ENCODE measurements around the gene DHRSX. TPM values are rescaled to one million over a fixed set of nuclear protein-coding genes. Genes with fewer than 3 reads are reported as not detected.
"Not testable (repeated sequence)": the region's sequence is repeated elsewhere in the genome, so short reads cannot be mapped to it uniquely, and the experiment has no call there.

The DHRSX gene
- polyA plus RNA-seq, 3 donors: 27.2 to 34.9 (median 34.5) TPM

DNA sequence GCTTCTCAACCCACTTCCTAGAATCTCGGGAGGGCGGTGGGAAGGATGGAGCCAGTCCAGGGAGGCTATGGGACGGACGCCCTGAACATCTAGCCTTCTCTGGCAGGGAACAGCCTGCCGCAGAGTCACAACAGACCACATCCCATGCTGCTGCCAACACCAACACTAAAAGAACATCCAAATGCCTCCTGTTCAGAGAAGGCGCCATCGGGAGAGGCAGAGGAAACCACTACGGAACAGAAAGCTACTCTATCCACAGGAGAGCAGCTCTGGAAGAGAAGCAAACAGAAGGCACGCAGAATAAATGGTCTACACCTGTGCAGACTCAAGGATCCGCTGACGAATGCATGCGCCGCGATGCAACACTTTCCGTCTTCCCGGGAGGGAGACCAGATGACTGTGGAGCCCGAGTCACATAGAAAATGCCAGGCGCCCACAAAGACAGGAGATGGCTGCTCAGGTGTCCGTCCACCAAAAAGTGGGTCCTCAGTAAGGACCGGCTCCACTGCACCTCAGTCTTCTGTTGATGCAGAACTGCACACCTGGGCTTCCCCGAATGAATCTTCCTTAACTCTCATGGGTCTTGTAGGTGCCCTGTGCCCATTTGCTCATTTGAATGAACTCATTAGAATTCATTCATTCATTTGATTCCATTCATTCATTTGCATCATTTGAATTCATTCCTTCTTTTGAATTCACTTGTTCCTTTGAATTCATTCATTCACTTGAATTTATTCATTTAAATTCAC, 217.5 kb downstream of the DHRSX start:
- DNase-seq (ENCODE audit: low read depth in 3 of 3, low spot score in 2 of 3): no peak

DNA sequence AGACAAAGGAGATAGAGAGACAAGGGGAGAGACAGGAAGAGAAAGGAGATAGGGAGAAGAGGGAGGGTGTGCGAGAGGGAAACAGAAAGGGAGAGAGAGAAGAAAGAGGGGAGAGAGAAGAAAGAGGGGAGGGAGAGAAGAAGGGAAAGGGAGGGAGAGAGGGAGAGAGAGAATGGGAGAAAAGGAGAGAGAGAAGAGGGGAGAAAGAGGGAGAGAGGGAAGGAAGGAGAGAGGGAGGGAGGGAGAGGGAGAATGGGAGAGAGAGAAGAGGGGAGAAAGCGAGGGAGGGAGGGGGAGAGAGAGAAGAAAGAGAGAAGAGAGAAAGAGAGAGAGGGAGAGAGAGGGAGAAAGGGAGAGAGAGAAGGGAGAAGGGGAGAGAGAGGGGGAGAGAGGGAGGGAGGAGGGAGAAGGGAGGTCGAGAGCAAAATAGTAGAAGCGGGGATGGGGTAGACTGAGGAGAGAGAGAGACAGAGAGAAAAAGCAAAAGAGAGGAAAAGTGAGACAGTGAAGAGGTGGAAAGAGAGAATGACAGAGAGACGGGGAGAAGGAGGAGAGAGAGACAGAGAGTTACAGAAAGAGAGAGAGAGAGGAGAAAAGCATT, 218.2 kb downstream of the DHRSX start:
- DNase-seq (ENCODE audit: low read depth in 3 of 3, low spot score in 2 of 3): no peak

DNA sequence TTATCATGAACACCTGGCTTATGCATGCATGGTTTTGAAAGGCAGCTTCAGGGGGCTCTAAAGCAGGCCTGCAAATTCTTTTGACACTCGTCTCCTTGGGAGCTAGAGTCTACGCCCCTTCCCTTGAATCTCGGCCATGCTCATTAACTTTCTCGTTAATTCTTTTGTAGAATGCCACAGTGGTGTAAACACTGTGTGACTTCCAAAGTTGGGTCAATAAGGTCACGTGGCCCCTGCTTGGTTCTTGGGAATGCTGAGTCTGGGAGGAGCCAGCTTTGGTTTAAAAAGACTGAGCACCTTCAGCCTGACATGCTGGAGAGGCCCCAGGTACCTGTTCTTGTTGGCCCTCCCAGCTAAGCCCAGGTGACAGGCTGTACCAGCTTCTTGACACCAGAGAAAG, 228.4 kb downstream of the DHRSX start:
- DNase-seq (ENCODE audit: low read depth in 3 of 3, low spot score in 2 of 3): no peak

GRCh38 chrX:2271595-2271994, 229.2 kb downstream of the DHRSX start:
- DNase-seq (ENCODE audit: low read depth in 3 of 3, low spot score in 2 of 3): not testable (repeated sequence)

DNA sequence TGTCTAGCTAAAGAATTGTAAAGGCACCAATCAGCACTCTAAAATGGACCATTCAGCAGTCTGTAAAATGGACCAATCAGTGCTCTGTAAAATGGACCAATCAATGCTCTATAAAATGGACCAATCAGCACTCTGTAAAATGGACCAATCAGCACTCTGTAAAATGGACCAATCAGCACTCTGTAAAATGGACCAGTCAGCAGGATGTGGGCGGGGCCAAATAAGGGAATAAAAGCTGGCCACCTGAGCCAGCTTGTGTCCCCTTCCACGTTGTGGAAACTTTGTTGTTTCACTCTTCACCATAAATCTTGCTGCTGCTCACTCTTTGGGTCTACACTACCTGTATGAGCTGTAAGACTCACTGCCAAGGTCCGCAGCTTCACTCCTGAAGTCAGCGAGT, 230.0 kb downstream of the DHRSX start:
- DNase-seq (ENCODE audit: low read depth in 3 of 3, low spot score in 2 of 3): not testable (repeated sequence)

- no peak for DNase-seq (ENCODE audit: low read depth in 3 of 3, low spot score in 2 of 3)
These were observed 232.9 kb downstream of the DHRSX start for GRCh38 chrX:2267890-2268289.

GRCh38 chrX:2266445-2267349, 234.1 kb downstream of the DHRSX start:
- no peak for DNase-seq (ENCODE audit: low read depth in 3 of 3, low spot score in 2 of 3)

DNA sequence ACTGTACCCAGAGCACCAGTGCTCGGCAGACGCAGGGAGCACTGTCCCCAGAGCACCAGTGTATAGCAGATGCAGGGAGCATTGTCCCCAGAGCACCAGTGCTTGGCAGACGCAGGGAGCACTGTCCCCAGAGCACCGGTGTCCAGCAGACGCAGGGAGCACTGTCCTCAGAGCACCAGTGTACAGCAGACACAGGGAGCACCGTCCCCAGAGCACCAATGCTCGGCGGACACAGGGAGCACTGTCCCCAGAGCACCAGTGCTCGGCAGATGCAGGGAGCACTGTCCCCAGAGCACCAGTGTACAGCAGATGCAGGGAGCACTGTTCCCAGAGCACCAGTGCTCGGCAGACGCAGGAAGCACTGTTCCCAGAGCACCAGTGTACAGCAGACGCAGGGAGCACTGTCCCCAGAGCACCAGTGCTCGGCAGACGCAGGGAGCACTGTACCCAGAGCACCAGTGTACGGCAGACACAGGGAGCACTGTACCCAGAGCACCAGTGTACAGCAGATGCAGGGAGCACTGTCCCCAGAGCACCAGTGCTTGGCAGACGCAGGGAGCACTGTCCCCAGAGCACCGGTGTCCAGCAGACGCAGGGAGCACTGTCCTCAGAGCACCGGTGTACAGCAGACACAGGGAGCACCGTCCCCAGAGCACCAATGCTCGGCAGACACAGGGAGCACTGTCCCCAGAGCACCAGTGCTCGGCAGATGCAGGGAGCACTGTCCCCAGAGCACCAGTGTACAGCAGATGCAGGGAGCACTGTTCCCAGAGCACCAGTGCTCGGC, 234.9 kb downstream of the DHRSX start:
- not testable (repeated sequence) for DNase-seq (ENCODE audit: low read depth in 3 of 3, low spot score in 2 of 3)

DNA sequence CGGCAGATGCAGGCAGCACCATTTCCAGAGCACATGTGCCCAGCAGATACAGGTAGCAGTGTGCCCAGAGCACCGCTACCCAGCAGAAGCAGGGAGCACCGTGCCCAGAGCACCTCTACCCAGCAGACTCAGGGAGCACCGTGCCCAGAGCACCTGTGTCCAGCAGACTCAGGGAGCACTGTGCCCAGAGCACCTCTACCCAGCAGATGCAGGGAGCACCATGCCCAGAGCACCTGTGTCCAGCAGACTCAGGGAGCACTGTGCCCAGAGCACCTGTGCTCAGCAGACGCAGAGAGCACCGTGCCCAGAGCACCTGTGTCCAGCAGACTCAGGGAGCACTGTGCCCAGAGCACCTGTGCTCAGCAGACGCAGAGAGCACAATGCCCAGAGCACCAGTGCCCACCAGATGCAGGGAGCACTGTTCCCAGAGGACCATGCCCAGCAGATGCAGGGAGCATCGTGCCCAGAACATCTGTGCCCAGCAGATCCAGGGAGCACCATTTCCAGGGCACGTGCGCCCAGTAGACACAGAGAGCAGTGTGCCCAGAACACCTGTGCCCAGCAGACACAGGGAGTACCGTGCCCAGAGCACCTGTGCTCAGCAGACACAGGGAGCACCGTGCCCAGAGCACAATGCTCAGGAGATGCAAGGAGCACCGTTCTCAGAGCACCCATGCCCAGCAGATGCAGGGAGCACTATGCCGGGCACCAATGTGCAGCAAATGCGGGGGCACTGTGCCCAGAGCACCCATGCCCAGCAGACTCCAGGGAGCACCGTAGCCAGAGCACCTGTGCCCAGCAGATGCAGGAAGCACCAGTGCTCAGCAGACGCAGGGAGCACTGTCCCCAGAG, 236.4 kb downstream of the DHRSX start:
- DNase-seq (ENCODE audit: low read depth in 3 of 3, low spot score in 2 of 3): no peak

- DNase-seq (ENCODE audit: low read depth in 3 of 3, low spot score in 2 of 3): no peak
These were observed 237.6 kb downstream of the DHRSX start for GRCh38 chrX:2263203-2263602.

- DNase-seq (ENCODE audit: low read depth in 3 of 3, low spot score in 2 of 3): no peak
These were observed 238.1 kb downstream of the DHRSX start for GRCh38 chrX:2262668-2263055.

DNA sequence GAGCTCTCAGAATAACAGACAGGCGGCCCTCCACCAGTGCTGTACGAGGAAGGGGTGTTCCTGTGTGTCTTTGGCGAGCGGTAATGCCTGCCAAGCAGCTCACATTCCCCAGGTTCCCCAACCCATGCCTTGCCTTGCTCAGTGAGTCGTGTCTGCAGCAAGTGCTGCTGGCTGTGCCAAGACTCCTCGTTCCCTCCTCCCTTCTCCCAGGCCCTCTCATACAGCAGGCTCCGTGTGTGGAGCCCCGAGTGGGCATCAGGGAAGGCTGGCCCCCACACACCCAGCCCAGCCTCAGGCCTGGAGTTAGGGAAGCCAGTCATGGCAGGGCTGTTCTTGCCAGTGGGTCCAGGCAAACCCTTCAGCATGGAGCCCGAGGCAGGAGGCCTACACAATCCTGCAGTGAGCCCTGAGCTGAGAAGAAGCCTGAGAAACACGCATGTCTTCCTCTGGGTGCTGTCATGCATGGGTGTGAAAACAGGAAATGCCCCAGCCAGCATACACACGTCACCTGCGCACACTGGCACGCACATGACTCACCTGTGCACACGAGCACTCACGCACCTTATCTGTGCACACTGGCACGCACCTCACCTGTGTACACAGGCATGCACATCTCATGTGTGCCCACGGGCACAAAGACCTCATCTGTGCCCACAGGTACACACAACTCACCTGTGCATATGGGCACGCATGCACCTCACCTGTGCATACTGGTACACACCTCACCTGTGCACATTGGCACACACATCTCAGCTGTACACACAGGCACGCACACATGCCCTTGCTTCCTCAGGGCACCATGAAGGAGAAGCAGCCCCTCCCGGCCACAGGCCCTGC, 238.7 kb downstream of the DHRSX start:
- peak in 1 of 3 donors; percentile 61 for DNase-seq (ENCODE audit: low read depth in 3 of 3, low spot score in 2 of 3)

- no peak for DNase-seq (ENCODE audit: low read depth in 3 of 3, low spot score in 2 of 3)
These were observed 248.3 kb downstream of the DHRSX start for GRCh38 chrX:2252331-2253065.

GRCh38 chrX:2251211-2251610, 249.6 kb downstream of the DHRSX start:
- DNase-seq (ENCODE audit: low read depth in 3 of 3, low spot score in 2 of 3): no peak

DNA sequence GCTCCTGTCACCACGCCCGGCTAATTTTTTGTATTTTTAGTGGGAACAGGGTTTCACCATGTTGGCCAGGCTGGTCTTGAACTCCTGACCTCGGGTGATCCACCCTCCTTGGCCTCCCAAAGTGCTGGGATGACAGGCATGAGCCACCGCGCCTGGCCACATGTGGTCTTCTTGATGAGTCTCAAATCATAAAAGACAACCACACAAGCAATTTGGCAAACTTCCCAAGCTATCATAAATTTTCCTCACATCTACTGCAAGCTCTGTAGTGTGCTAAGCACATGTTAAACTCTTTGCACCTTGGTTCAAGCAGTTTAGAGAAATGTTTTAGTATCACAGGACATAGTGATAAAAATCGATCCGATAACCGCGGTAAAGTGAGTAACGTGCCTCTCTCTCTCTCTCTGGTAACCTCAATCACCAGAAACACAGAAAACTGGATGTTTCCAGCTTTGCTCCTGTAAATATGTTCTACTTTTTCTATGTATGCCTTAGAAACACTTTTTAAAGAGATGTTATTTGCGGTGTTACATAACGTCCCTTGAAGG, 256.8 kb downstream of the DHRSX start:
- no peak for DNase-seq (ENCODE audit: low read depth in 3 of 3, low spot score in 2 of 3)

- DNase-seq (ENCODE audit: low read depth in 3 of 3, low spot score in 2 of 3): no peak
These were observed 257.8 kb downstream of the DHRSX start for GRCh38 chrX:2242980-2243379.

- DNase-seq (ENCODE audit: low read depth in 3 of 3, low spot score in 2 of 3): no peak
These were observed 258.4 kb downstream of the DHRSX start for GRCh38 chrX:2242326-2242725.

GRCh38 chrX:2241496-2241895, 259.3 kb downstream of the DHRSX start:
- DNase-seq (ENCODE audit: low read depth in 3 of 3, low spot score in 2 of 3): not testable (repeated sequence)

All from right renal cortex interstitium (tissue), 3 donors.